HCT116 (cell line): ENCODE data around the gene RTN4IP1. TPM values are rescaled to one million over a fixed set of nuclear protein-coding genes. Genes with fewer than 3 reads are reported as not detected.
"Not testable (repeated sequence)": the region's sequence is repeated elsewhere in the genome, so short reads cannot be mapped to it uniquely, and the experiment has no call there.

Experiments
- ATAC-seq: fragments of 200-7000 bp; cut with Tn5 transposase; 2 replicates; pipeline ENCODE4 v1.9.1; 2020; ENCODE audit warnings: mild to moderate bottlenecking, moderate library complexity
- BruUV-seq: library from RNA; stranded (reverse); fragments of 400-500 nt; replicated peaks from 2 replicates; lab custom pipeline; 2021; lab: Mats Ljungman, UMichigan
- CTCF ChIA-PET: fragments of 300-600 bp; sonication (Branson Sonifier 250); formaldehyde crosslinking; loops from one replicate; lab custom pipeline; 2021; ENCODE audit warnings: antibody characterized with exemption; lab: Charles Lee
- POLR2A ChIA-PET: fragments of 300-600, 350-600 bp; sonication (Branson Sonifier 250); formaldehyde crosslinking; loops from one replicate; lab custom pipeline; 2021; ENCODE audit warnings: antibody characterized with exemption; lab: Charles Lee
- RAD21 ChIA-PET, 2 experiments: fragments of 300-600 bp; sonication (Branson Sonifier 250); formaldehyde crosslinking; loops; one replicate each; lab custom pipeline; 2023; ENCODE audit warnings: low total read pairs in 2 of 2; ENCODE audit not compliant: uncharacterized antibody in 2 of 2, unreplicated experiment in 2 of 2, low non-redundant PET in 1 of 2; lab: Charles Lee
- DNase-seq: peaks from one replicate; pipeline ENCODE4 v3.0.0-alpha.2; 2010; ENCODE audit warnings: low read depth, low spot score
- H2AFZ ChIP-seq: fragments of 200-600 bp; shearing (Covaris generic), sonication (generic); 2 replicates; pipeline ENCODE4 v1.6.1; 2017; ENCODE audit warnings: low read depth, mixed run types, mixed read lengths, antibody characterized with exemption, low read length; ENCODE audit not compliant: poor library complexity, severe bottlenecking
- H3K27ac ChIP-seq: 2 replicates; pipeline ENCODE4 v1.5.1; 2012; ENCODE audit warnings: low read depth, low read length
- H3K27me3 ChIP-seq: fragments of 200-600 bp; sonication (generic); 2 replicates; pipeline ENCODE4 v1.6.1; 2016; ENCODE audit warnings: mixed run types, low read length, mixed read lengths; ENCODE audit not compliant: insufficient read depth
- H3K36me3 ChIP-seq, 2 experiments: fragments of 200-500 bp in 1 of 2; fragments of 200-600 bp in 1 of 2; sonication (Bioruptor generic) in 1 of 2; sonication (generic) in 1 of 2; 2 replicates each; pipeline versions ENCODE4 v1.5.1 to v1.6.1; 2014 to 2016; ENCODE audit warnings: low read length in 2 of 2, inconsistent platforms in 1 of 2, mixed read lengths in 1 of 2, mixed run types in 1 of 2; ENCODE audit not compliant: insufficient read depth in 2 of 2, control insufficient read depth in 1 of 2
- H3K4me1 ChIP-seq, 2 experiments: fragments of 200-600 bp in 1 of 2; sonication (generic) in 1 of 2; 2 replicates each; pipeline versions ENCODE4 v1.5.1 to v1.6.1; 2012 to 2017; ENCODE audit warnings: low read length in 2 of 2, inconsistent platforms in 1 of 2, mild to moderate bottlenecking in 1 of 2, mixed read lengths in 1 of 2, mixed run types in 1 of 2, moderate library complexity in 1 of 2; ENCODE audit not compliant: insufficient read depth in 2 of 2, control insufficient read depth in 1 of 2
- H3K4me2 ChIP-seq: fragments of 200-600 bp; sonication (generic); 2 replicates; pipeline ENCODE4 v1.6.1; 2017; ENCODE audit warnings: mixed run types, low read length, mixed read lengths
- H3K4me3 ChIP-seq, 2 experiments: fragments of 200-600 bp in 1 of 2; sonication (generic) in 1 of 2; replicated peaks in 1 of 2; 2 replicates each; pipeline ENCODE4 v1.5.1; 2011 to 2016; ENCODE audit warnings: low read length in 2 of 2, control low read depth in 1 of 2, low read depth in 1 of 2, mild to moderate bottlenecking in 1 of 2, mixed read lengths in 1 of 2, mixed run types in 1 of 2
- H3K79me2 ChIP-seq: fragments of 200-600 bp; sonication (generic); 2 replicates; pipeline ENCODE4 v1.6.1; 2017; ENCODE audit warnings: mild to moderate bottlenecking, mixed run types, low read length, moderate library complexity, mixed read lengths; ENCODE audit not compliant: insufficient read depth
- H3K9ac ChIP-seq: fragments of 200-600 bp; sonication (generic); 2 replicates; pipeline ENCODE4 v1.6.1; 2016; ENCODE audit warnings: low read length, mixed read lengths
- H3K9me2 ChIP-seq: fragments of 200-600 bp; sonication (generic), shearing (Covaris generic); 2 replicates; pipeline ENCODE4 v1.6.1; 2017; ENCODE audit warnings: mixed run types, mild to moderate bottlenecking, moderate library complexity; ENCODE audit not compliant: insufficient read depth
- H3K9me3 ChIP-seq, 2 experiments: fragments of 200-500 bp in 1 of 2; fragments of 200-600 bp in 1 of 2; sonication (Bioruptor generic) in 1 of 2; sonication (generic) in 1 of 2; 2 replicates each; pipeline ENCODE4 v1.6.1; 2014 to 2017; ENCODE audit warnings: low read length in 2 of 2, mixed read lengths in 2 of 2, inconsistent platforms in 1 of 2, low read depth in 1 of 2, mild to moderate bottlenecking in 1 of 2, mixed run types in 1 of 2, moderate library complexity in 1 of 2; ENCODE audit not compliant: control insufficient read depth in 1 of 2, insufficient read depth in 1 of 2
- H4K20me1 ChIP-seq: fragments of 200-600 bp; sonication (generic), shearing (Covaris generic); 2 replicates; pipeline ENCODE4 v1.6.1; 2017; ENCODE audit warnings: mixed run types, mild to moderate bottlenecking, moderate library complexity; ENCODE audit not compliant: insufficient read depth
- EGR1 ChIP-seq: IDR thresholded peaks from 2 replicates; pipeline ENCODE4 v1.6.1; 2012; ENCODE audit warnings: low read depth
- intact Hi-C: fragments of 100-400 bp; cut with micrococcal nuclease; formaldehyde crosslinking; loops from 2 replicates; pipeline ENCODE4 v1.10.0; 2022
- total RNA-seq: library from RNA; stranded (reverse); gene quantifications from one replicate; pipeline ENCODE4 v1.2.1, GENCODE V29; 2021; ENCODE audit not compliant: unreplicated experiment
- TF ChIP-seq, protein P1 (sequence below): IDR thresholded peaks from 2 replicates; pipeline ENCODE4 v1.6.1; 2012

Gene RTN4IP1
- total RNA-seq, 1 experiment from 2014 or later, result 9.1 TPM

DNA sequence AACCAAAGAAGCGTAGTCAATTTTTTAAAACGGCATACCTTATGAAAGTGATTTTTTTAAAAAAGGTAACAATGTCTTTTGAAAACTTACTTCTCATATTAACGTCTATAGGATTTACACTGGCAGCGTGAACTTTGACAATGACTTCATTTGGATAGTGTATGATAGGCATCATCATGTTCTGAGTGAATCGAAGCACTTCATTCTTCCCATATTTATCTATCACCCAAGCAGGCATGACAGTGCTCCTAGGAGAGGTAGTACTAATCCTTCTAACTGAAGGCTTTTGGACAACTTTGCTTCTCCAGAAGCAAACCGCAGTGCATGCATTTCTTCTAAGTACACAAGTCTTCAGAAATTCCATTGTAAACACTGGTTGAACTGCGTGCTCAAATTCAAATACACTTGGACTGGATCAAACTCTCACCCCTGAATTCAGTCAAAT, 618 bp downstream of the RTN4IP1 start:
- H3K4me2 ChIP-seq, result peak overlapping the region; percentile 93
- ChIA-PET RAD21 (no interaction called here), POLR2A (no interaction called here), CTCF (interaction anchor here (0.8 kb wide), 1 partner anchor 21 kb away, joined by 3 read pairs; no protein-coding TSS in a partner anchor)
- peak overlapping the region; percentile 94 for H3K9ac ChIP-seq
- ATAC-seq, result peak; percentile 17
- no peak for DNase-seq
- no peaks in the 10 kb centered on the region for H3K27me3 ChIP-seq
- no peak for TF ChIP-seq EGR1
- TF ChIP-seq, protein P1, sequence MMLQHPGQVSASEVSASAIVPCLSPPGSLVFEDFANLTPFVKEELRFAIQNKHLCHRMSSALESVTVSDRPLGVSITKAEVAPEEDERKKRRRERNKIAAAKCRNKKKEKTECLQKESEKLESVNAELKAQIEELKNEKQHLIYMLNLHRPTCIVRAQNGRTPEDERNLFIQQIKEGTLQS, result no peak
- intact Hi-C loops, result no loop called here
- peaks cover 41% of the 10 kb centered on the region for H3K79me2 ChIP-seq
- TSS peak; percentile 92 for BruUV-seq
- H3K36me3 ChIP-seq, result no peaks in the 10 kb centered on the region
- H2AFZ ChIP-seq, result peak overlapping the region; percentile 12
- peak overlapping the region; percentile 91 to 99 for H3K4me3 ChIP-seq
- no peaks in the 10 kb centered on the region for H3K9me2 ChIP-seq
- H3K9me3 ChIP-seq, result no peaks in the 10 kb centered on the region
- H4K20me1 ChIP-seq, result no peaks in the 10 kb centered on the region; the same call in 1 of the 2 replicates
- peaks cover 3 to 10% of the 10 kb centered on the region in 2 experiments; a peak in 1 of 4 replicates for H3K4me1 ChIP-seq
- peak overlapping the region; percentile 69; the same call in 1 of the 2 replicates for H3K27ac ChIP-seq

DNA sequence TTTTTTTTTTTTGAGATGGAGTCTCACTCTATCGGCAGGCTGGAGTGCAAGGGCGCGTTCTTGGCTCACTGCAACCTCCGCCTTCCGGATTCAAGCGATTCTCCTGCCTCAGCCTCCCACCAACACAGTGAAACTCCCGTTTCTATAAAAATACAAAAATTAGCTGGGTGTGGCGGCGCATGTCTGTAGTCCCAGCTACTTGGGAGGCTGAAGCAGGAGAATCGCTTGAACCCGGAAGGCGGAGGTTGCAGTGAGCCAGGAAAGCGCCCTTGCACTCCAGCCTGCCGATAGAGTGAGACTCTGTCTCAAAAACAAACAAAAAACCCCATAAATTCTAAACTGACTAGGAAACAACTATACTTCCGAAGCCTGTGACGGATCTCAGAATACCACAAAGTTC, 1.5 kb downstream of the RTN4IP1 start:
- POLR2A ChIA-PET, BruUV-seq: not testable (repeated sequence)

More for the DNA sequence above, 1.5 kb downstream of the RTN4IP1 start:
- ATAC-seq, H3K27ac ChIP-seq, H3K27me3 ChIP-seq, H4K20me1 ChIP-seq, H3K4me2 ChIP-seq, H3K9ac ChIP-seq, H2AFZ ChIP-seq, H3K9me3 ChIP-seq, H3K4me3 ChIP-seq, H3K9me2 ChIP-seq, RAD21 ChIA-PET, H3K36me3 ChIP-seq, intact Hi-C loops, DNase-seq: not testable (repeated sequence)
- H3K79me2 ChIP-seq, result peaks cover 32% of the 10 kb centered on the region
- CTCF ChIA-PET, result interaction anchor here (0.8 kb wide), 1 partner anchor 20 kb away, joined by 3 read pairs; no protein-coding TSS in a partner anchor
- peaks cover 3 to 10% of the 10 kb centered on the region in 2 experiments; a peak in 1 of 4 replicates for H3K4me1 ChIP-seq
